OCI-LY3 (cell line): ENCODE data around the gene C3orf80.

Source experiments
- CTCF ChIP-seq: fragments of 200-600, 300-600 bp; sonication (generic); IDR thresholded peaks from 2 replicates; pipeline ENCODE4 v1.5.1; 2014; ENCODE audit warnings: antibody characterized with exemption, low read length, low read depth
- EZH2phosphoT487 ChIP-seq: fragments of 200-600 bp; shearing (Covaris generic); IDR thresholded peaks from 2 replicates; pipeline ENCODE4 v1.6.1; 2018; ENCODE audit warnings: antibody characterized with exemption, mixed run types, low read depth

GRCh38 chr3:160227419-160227818, 2.2 kb downstream of the C3orf80 start:
- TF ChIP-seq CTCF (no peak), EZH2phosphoT487 (no peak)
